DOHH2 (cell line): ENCODE measurements around the gene TADA2B.

Experiments
- CTCF ChIP-seq: fragments of 200-600 bp; sonication (generic); IDR thresholded peaks from one replicate; pipeline ENCODE4 v1.5.1; 2014; ENCODE audit warnings: antibody characterized with exemption, mild to moderate bottlenecking, low read depth, low read length; ENCODE audit not compliant: poor library complexity, severe bottlenecking
- EZH2phosphoT487 ChIP-seq: fragments of 200-600 bp; sonication (generic); IDR thresholded peaks from 2 replicates; pipeline ENCODE4 v1.6.1; 2017; ENCODE audit warnings: borderline replicate concordance, mild to moderate bottlenecking, antibody characterized with exemption, low read length, moderate library complexity, mixed read lengths

GRCh38 chr4:7049739-7050138 lies 6.6 kb downstream of the TADA2B start:
- TF ChIP-seq CTCF (no peak), EZH2phosphoT487 (no peak)
